GM21786 (cell line): Measurements from ENCODE around the gene CDK14.
"Not testable (repeated sequence)": the region's sequence is repeated elsewhere in the genome, so short reads cannot be mapped to it uniquely, and the experiment has no call there.

Source experiments
- ATAC-seq: cut with Tn5 transposase; IDR thresholded peaks from one replicate; pipeline ENCODE4 v1.9.1; 2021; ENCODE audit not compliant: unreplicated experiment

Gene CDK14

GRCh38 chr7:90886416-90886815 is 290.3 kb downstream of the CDK14 start:
- no peak for ATAC-seq

GRCh38 chr7:90889210-90889609 is 293.1 kb downstream of the CDK14 start:
- no peak for ATAC-seq

DNA sequence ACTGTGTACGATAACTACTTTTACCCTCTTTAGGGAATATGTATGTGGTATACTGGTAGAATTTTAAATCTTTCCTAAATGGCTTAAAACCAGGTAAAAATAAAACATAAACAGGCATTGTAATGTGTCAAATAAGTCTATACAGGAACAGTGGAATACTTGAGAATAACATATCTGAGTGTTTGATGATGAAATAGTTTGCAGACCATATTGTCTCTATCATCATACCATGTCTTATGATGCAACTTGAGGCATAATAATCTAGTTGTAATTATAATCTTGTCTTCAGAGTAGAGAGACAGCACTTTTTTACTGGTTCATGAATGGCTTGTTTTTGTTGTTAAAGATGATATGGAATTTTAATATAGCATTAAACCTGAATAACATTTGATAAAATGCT is 293.5 kb downstream of the CDK14 start:
- no peak for ATAC-seq

GRCh38 chr7:90891529-90891928 is 295.4 kb downstream of the CDK14 start:
- no peak for ATAC-seq

GRCh38 chr7:90892213-90892612 is 296.1 kb downstream of the CDK14 start:
- peak; percentile 80 for ATAC-seq

- ATAC-seq: no peak
These were observed 298.0 kb downstream of the CDK14 start for GRCh38 chr7:90894122-90894521.

DNA sequence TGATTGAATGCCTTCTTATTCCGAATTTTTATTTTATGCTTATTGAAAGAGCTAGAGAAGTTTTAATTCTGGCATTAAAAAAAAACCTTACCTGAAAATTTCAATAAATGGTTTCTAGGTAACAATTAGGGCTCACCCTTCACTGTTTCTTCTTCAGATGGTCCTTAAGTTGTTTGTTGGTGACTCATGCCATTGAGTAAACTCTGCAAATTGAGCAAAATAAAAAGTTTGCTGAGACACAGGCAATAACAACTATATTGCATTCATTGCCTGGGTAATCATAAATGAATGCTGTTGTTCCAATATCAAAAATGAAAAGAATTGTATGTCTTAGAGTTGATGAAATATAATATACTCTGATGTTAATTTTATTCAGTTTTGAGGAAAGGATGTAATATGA is 300.3 kb downstream of the CDK14 start:
- no peak for ATAC-seq

DNA sequence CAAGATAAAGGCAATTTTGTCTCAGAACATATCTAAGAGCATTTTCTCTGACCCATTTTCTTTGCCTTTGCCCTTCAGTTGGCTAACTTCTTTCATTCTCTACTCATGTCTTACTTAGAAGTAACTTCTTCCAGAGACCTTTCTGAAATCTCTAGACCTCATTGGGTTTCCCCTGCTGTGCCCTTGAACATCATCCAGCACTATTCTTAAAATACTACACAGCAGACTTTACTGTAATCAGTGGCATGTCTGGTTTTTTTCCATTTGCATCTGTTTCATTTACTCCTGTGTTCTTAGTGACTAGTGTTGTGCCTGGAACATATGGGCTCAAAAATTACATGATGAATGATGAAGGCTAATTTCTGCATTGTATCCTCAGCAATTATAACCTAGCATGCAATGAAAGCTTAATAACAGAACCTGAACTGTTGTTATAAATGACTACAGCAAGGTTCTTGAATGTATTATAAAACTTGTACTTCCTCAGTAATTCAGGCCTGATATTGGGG is 301.9 kb downstream of the CDK14 start:
- no peak for ATAC-seq

- ATAC-seq: no peak
These were observed 304.7 kb downstream of the CDK14 start for GRCh38 chr7:90900628-90901356.

DNA sequence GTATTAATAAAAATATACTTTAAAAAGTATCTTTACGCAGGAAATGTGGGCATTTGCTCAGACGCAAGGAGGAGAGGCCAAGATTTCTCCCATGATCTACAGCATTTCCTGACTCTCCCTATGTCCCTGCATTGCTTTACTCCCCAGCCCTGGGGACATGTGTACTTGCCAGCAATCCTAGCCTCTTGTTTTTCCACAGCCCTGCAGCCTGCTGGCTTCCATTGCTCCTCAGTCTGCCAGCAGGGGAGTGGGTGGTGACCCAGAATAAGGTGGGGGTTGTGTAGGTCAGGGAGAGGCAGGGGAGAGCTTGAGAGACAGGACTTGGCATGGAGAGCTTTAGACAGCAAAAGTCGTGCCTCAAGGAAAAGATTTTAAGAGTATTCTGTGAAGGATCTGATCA is 307.7 kb downstream of the CDK14 start:
- ATAC-seq: no peak

GRCh38 chr7:90910136-90910535 is 314.0 kb downstream of the CDK14 start:
- ATAC-seq: no peak

- ATAC-seq: no peak
These were observed 320.2 kb downstream of the CDK14 start for GRCh38 chr7:90916319-90916718.

- no peak for ATAC-seq
These were observed 321.4 kb downstream of the CDK14 start for GRCh38 chr7:90917539-90917938.

DNA sequence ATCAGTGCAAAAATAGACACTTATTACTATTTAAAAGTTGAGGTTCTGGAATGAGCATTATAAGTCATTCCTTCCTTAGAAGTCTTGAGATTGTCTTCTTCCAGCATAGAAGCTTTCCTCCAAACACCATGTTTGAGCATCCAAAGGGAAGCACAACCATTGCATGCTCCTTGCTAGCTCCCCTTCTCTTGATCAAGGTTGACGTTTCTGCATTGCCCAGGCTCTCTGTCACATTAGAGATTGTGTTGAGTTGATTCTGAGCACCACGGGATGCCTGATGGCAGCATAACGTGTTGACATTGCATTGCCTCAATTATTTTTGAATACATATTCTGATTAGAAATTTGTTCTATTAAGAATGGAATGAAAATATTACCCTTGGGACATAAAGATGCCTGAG is 322.2 kb downstream of the CDK14 start:
- no peak for ATAC-seq

- no peak for ATAC-seq
These were observed 323.7 kb downstream of the CDK14 start for GRCh38 chr7:90919816-90920215.

DNA sequence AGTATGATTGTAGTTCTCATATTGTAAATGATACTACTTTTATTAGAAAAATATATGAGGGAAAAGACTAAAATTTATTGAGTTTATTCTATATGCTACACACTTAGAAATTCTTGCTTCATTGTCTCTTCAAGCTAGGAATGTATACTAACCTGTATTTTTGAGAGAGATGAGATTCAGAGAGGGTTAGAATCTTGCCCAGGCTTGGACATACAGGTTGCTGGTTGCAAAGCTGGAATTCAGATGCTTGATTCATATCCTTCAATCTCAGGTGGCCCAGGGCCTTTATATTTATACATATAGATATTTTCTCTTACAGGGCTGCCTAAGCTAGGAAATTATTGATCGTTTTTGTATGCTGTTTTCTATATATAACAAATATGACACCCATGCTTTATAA is 324.2 kb downstream of the CDK14 start:
- ATAC-seq: no peak

DNA sequence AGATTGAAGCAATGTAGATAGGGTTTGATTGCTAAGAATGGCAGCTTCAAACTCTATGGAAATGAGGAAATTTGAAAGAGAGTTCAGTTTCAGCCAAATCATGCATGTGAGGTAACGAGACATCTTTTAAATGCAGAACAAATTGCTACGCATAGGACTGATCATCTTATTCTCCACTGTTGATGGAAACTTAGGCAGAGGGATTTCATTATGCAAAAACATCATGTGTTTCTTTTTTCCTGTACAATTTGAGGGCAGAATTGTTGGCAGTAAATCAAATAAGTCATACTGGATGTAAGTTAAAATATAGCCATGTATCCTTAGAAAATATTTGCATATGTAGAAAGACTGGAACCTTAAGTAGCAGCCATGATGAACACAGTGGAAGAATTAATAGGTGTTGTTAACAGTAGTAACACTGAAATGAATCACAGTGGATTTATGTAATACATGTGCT is 327.4 kb downstream of the CDK14 start:
- no peak for ATAC-seq

DNA sequence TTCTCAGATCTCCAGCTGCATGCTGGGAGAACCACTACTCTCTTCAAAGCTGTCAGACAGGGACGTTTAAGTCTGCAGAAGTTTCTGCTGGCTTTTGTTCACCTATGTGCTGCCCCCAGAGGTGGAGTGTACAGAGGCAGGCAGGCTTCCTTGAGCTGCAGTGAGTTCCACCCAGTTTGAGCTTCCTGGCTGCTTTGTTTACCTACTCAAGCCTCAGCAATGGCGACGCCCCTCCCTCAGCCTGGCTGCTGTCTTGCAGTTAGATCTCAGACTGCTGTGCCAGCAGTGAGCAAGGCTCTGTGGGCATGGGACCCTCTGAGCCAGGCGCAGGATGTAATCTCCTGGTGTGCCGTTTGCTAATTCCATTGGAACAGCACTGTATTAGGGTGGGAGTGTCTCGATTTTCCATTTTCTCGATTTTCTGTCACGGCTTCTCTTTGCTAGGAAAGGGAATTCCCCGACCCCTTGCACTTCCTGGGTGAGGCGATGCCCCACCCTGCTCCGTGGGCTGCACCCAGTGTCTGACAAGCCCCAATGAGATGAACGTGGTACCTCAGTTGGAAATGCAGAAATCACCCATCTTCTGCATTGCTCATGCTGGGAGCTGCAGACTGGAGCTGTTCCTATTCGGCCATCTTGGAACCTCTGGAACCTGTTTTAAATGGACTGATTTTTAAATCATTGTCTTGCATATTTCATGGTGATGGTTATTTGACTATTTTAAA is 332.7 kb downstream of the CDK14 start:
- ATAC-seq: not testable (repeated sequence)

GRCh38 chr7:90931986-90932916 is 336.1 kb downstream of the CDK14 start:
- peak; percentile 98 for ATAC-seq

DNA sequence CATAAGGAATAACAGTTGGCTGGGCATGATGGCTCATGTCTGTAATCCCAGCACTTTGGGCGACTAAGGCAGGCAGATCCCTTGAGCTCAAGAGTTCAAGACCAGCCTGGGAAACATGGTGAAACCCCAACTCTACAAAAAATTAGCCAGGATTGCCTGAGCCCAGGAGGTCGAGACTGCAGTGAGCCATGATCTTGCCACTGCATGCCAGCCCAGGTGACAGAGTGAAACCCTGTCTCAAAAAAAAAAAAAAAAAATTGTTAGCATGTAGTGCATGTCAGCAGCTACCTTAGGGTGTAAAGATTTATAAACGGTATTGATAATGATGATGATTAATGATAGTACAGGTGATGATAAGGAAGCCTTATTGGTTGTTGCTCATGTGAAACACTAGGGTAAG is 336.9 kb downstream of the CDK14 start:
- no peak for ATAC-seq

GRCh38 chr7:90933984-90934383 is 337.9 kb downstream of the CDK14 start:
- ATAC-seq: no peak
